Naive thymus-derived CD4-positive, alpha-beta T cell (primary cell): ENCODE data around the gene MRTFA. TPM values are rescaled to one million over a fixed set of nuclear protein-coding genes. Genes with fewer than 3 reads are reported as not detected.
"Not testable (repeated sequence)": the region's sequence is repeated elsewhere in the genome, so short reads cannot be mapped to it uniquely, and the experiment has no call there.

Experiments
- ATAC-seq: fragments of 150-1000 bp; cut with Tn5 transposase; 2 replicates; pipeline ENCODE4 v1.10.0; 2021; ENCODE audit warnings: mild to moderate bottlenecking, moderate library complexity
- CTCF ChIA-PET: fragments of 350-600 bp; sonication (Branson Sonifier 250); formaldehyde crosslinking; loops from one replicate; lab custom pipeline; 2021; ENCODE audit warnings: antibody characterized with exemption; lab: Charles Lee
- POLR2A ChIA-PET: fragments of 350-600 bp; sonication (Branson Sonifier 250); formaldehyde crosslinking; loops from one replicate; lab custom pipeline; 2021; ENCODE audit warnings: antibody characterized with exemption, inconsistent platforms; lab: Charles Lee
- DNase-seq, 9 donors: peaks; one replicate each; pipeline versions ENCODE4 v3.0.0 to v3.0.0-alpha.2; 2020 to 2022; ENCODE audit warnings: mixed read lengths in 1 of 9
- H3K27ac ChIP-seq: one replicate; pipeline ENCODE4 v1.7.0; 2013; ENCODE audit warnings: mild to moderate bottlenecking, low read depth, low read length, moderate library complexity
- H3K27me3 ChIP-seq, 2 donors: one replicate each; pipeline ENCODE4 v1.7.0; 2013; ENCODE audit warnings: low read length in 2 of 2, mild to moderate bottlenecking in 2 of 2, moderate library complexity in 2 of 2; ENCODE audit not compliant: control insufficient read depth in 2 of 2, insufficient read depth in 2 of 2
- H3K36me3 ChIP-seq, 3 experiments: 1 replicate in 2 of 3; 2 replicates in 1 of 3; pipeline ENCODE4 v1.7.0; 2013; ENCODE audit warnings: low read length in 3 of 3, mild to moderate bottlenecking in 3 of 3, moderate library complexity in 1 of 3; ENCODE audit not compliant: insufficient read depth in 3 of 3, control insufficient read depth in 2 of 3
- H3K4me1 ChIP-seq, 2 donors: one replicate each; pipeline ENCODE4 v1.7.0; 2013; ENCODE audit warnings: low read length in 2 of 2, mild to moderate bottlenecking in 2 of 2, moderate library complexity in 1 of 2; ENCODE audit not compliant: control insufficient read depth in 2 of 2, insufficient read depth in 2 of 2
- H3K4me3 ChIP-seq: 2 replicates; pipeline ENCODE4 v1.7.0; 2013; ENCODE audit warnings: mild to moderate bottlenecking, low read length
- H3K9me3 ChIP-seq, 3 experiments: 1 replicate in 2 of 3; 2 replicates in 1 of 3; pipeline ENCODE4 v1.7.0; 2013; ENCODE audit warnings: low read length in 3 of 3; ENCODE audit not compliant: control insufficient read depth in 2 of 3
- H3K27ac Mint-ChIP-seq, 9 donors: one replicate each; pipeline ENCODE4 v1.8.0; 2020 to 2022; ENCODE audit warnings: mixed read lengths in 9 of 9, mild to moderate bottlenecking in 8 of 9, moderate library complexity in 5 of 9, inconsistent platforms in 2 of 9
- H3K27me3 Mint-ChIP-seq, 5 donors: one replicate each; pipeline ENCODE4 v1.8.0; 2021 to 2022; ENCODE audit warnings: mixed read lengths in 5 of 5, mild to moderate bottlenecking in 1 of 5
- H3K36me3 Mint-ChIP-seq, 5 donors: one replicate each; pipeline ENCODE4 v1.8.0; 2020 to 2022; ENCODE audit warnings: mixed read lengths in 5 of 5, mild to moderate bottlenecking in 3 of 5, inconsistent platforms in 1 of 5
- H3K4me1 Mint-ChIP-seq, 7 donors: one replicate each; pipeline ENCODE4 v1.8.0; 2020 to 2022; ENCODE audit warnings: mixed read lengths in 7 of 7, mild to moderate bottlenecking in 3 of 7, inconsistent platforms in 1 of 7
- H3K4me3 Mint-ChIP-seq, 10 donors: one replicate each; pipeline ENCODE4 v1.8.0; 2020 to 2022; ENCODE audit warnings: mild to moderate bottlenecking in 10 of 10, mixed read lengths in 10 of 10, moderate library complexity in 6 of 10, inconsistent platforms in 2 of 10
- H3K9me3 Mint-ChIP-seq, 11 donors: one replicate each; pipeline ENCODE4 v1.8.0; 2020 to 2022; ENCODE audit warnings: mixed read lengths in 11 of 11, mild to moderate bottlenecking in 4 of 11, inconsistent platforms in 1 of 11, moderate library complexity in 1 of 11
- intact Hi-C, 2 donors: fragments of 100-400 bp; cut with micrococcal nuclease; formaldehyde crosslinking; loops; one replicate each; pipeline ENCODE4 v1.15.1; 2023
- polyA plus RNA-seq, 2 donors: library from polyadenylated mRNA; unstranded; fragments of 300-500 nt; fragmentation: Illumina TruSeq; gene quantifications; one replicate each; pipeline ENCODE4 v1.2.3, GENCODE V29; 2021
- total RNA-seq, 6 experiments: library from RNA in 5 of 6; stranded (reverse) in 5 of 6; gene quantifications; 1 replicate in 5 of 6; 2 replicates in 1 of 6; pipeline ENCODE4 v1.2.3 and lab custom pipeline; 2021 to 2026

The MRTFA gene
- total and polyA plus RNA-seq, 7 experiments from 2014 or later = 17.6 to 114 (median 81.5) TPM

DNA sequence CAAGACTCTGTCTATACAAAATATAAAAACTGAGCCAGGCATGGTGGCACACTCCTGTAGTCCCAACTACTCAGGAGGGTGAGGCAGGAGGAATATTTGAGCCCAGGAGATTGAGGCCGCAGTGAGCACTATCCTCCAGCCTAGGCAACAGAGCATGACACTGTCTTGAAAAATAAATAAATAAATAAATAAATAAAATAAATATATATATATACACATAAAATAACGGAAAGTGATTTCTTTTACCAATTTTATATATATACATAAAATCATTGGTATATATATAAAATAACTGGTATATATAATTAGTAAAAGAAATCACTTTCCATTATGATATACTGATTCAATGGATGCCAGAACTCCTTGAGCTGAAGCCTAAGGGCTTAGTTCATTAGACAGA, 91.8 kb downstream of the MRTFA start:
- H3K4me1 Mint-ChIP-seq = peaks cover 9 to 48% (median 31%) of the 10 kb centered on the region in 7 donors
- Histone ChIP-seq H3K27ac (no peak overlapping the region), H3K27me3 (no peaks in the 10 kb centered on the region), H3K36me3 (peaks cover 0 to 5% (median 2%) of the 10 kb centered on the region in 3 experiments), H3K9me3 (no peaks in the 10 kb centered on the region), H3K4me3 (no peak overlapping the region), H3K4me1 (no peaks in the 10 kb centered on the region)
- intact Hi-C loops = no loop called here
- no peak for ATAC-seq
- H3K36me3 Mint-ChIP-seq = peaks cover 11 to 32% (median 18%) of the 10 kb centered on the region in 5 donors
- peak overlapping the region in 1 of 9 donors; percentile 10 for H3K27ac Mint-ChIP-seq
- CTCF ChIA-PET = no interaction called here
- no peak overlapping the region for H3K4me3 Mint-ChIP-seq
- POLR2A ChIA-PET = no interaction called here
- no peaks in the 10 kb centered on the region for H3K9me3 Mint-ChIP-seq
- no peak for DNase-seq
- H3K27me3 Mint-ChIP-seq = no peaks in the 10 kb centered on the region

DNA sequence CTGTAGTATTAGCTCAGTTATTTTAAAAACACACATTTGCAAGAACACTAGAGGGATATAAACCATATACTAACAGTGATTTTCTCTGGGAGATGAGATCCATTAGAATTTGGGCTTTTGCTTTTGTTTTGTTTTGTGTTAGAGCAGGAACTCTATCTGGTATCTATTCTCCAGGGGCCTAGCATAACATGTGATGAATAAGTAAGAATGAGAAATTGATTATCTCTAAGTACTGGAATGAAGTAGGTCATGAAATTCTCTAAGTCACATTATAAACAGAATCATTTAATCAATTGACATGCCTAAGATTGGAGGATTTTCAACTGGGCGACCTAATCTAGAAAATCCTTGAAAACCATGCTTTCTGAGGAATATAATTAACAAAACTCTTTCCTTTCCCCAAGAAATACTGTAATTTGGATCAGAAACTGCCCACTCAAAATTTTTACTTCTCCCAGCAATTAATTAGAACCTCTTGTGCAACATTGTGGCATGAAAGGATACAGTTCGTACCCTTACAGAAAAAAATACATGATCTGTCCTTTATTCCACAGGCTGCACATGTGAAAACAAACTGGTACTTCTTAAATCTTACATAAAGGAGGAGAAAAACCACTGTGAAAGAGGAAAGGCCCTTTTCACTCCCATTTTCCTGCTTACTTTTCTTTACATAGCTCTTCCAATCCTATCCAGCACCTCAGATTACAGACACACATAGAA, 93.5 kb downstream of the MRTFA start:
- Histone ChIP-seq H3K27ac (no peak overlapping the region), H3K36me3 (peaks cover 0 to 2% (median 0%) of the 10 kb centered on the region in 3 experiments), H3K4me1 (no peaks in the 10 kb centered on the region), H3K4me3 (no peak overlapping the region), H3K27me3 (no peaks in the 10 kb centered on the region), H3K9me3 (no peaks in the 10 kb centered on the region)
- peaks cover 5 to 53% (median 31%) of the 10 kb centered on the region in 7 donors for H3K4me1 Mint-ChIP-seq
- ATAC-seq = no peak
- intact Hi-C loops = no loop called here
- no peaks in the 10 kb centered on the region for H3K9me3 Mint-ChIP-seq
- no peak overlapping the region for H3K4me3 Mint-ChIP-seq
- H3K27ac Mint-ChIP-seq = peak overlapping the region in 4 of 9 donors; percentile 3 to 69 (median 37)
- no peaks in the 10 kb centered on the region for H3K27me3 Mint-ChIP-seq
- peaks cover 11 to 22% (median 17%) of the 10 kb centered on the region in 5 donors for H3K36me3 Mint-ChIP-seq
- CTCF ChIA-PET = interaction anchor here (1.4 to 1.7 kb wide), 2 partner anchors 11 to 12 kb away, joined by 3 read pairs; no protein-coding TSS in a partner anchor
- POLR2A ChIA-PET = interaction anchor here (0.6 to 1.1 kb wide), 3 partner anchors 9 to 145 kb away, joined by 3 to 8 read pairs (median 3); no protein-coding TSS in a partner anchor
- no peak for DNase-seq

DNA sequence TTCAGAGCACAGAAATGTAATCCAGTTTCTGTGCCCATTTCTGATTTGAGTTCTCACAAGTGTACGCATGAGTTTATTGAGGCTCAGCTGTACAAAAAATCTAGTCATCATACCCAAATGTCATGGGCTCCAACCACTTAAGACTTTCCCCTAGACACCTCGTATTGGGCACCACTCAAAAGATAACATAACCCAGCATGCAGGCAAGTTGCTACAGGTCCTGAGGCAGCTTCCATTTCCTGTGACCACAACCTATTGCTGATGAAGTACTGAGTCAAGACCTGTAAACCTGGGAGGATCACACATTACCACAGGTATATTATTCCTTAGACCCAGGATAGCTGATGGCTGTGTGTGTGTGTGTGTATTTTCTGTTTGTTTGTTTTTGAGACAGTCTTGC, 95.2 kb downstream of the MRTFA start:
- ATAC-seq (no peak), DNase-seq (no peak)
- Histone ChIP-seq H3K27me3 (no peaks in the 10 kb centered on the region), H3K4me1 (no peaks in the 10 kb centered on the region), H3K27ac (no peak overlapping the region), H3K4me3 (no peak overlapping the region), H3K36me3 (no peaks in the 10 kb centered on the region), H3K9me3 (no peaks in the 10 kb centered on the region)
- intact Hi-C loops = no loop called here
- ChIA-PET CTCF (interaction anchor here (1.3 to 1.4 kb wide), 2 partner anchors 10 to 16 kb away, joined by 3 to 4 read pairs; no protein-coding TSS in a partner anchor), POLR2A (interaction anchor here (0.6 to 2.2 kb wide), 3 partner anchors 10 to 95 kb away, joined by 3 to 9 read pairs (median 3); partner anchors contain the start of gene MRTFA)
- H3K27me3 Mint-ChIP-seq = no peaks in the 10 kb centered on the region
- no peaks in the 10 kb centered on the region for H3K9me3 Mint-ChIP-seq
- peak overlapping the region in 2 of 9 donors; percentile 5 to 52 for H3K27ac Mint-ChIP-seq
- H3K4me3 Mint-ChIP-seq = no peak overlapping the region
- H3K36me3 Mint-ChIP-seq = peaks cover 4 to 9% (median 9%) of the 10 kb centered on the region in 5 donors
- peaks cover 5 to 50% (median 29%) of the 10 kb centered on the region in 7 donors for H3K4me1 Mint-ChIP-seq

DNA sequence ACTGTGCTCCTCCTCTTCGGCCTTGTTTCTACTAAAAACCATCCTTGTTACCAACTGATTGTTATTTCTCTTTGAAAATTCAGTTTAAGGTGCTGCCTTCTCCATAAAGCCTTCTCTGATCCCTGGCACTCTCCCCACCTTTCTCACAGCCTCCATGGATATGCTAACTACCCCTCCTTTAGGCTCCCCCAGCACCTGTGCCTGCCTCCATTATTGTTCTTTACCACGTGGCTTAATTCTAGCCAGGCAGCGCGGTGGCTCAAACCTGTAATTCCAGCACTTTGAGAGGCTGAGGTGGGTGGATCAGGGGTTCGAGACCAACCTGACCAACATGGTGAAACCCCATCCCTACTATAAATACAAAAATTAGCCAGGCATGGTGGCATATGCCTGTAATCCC, 96.3 kb downstream of the MRTFA start:
- intact Hi-C loops = no loop called here
- Histone ChIP-seq H3K36me3 (no peaks in the 10 kb centered on the region), H3K4me1 (peaks cover 0 to 2% of the 10 kb centered on the region in 2 donors), H3K9me3 (no peaks in the 10 kb centered on the region), H3K27ac (no peak overlapping the region), H3K27me3 (no peaks in the 10 kb centered on the region), H3K4me3 (no peak overlapping the region)
- Mint-ChIP-seq H3K27me3 (no peaks in the 10 kb centered on the region), H3K4me3 (no peak overlapping the region), H3K4me1 (peaks cover 5 to 51% (median 30%) of the 10 kb centered on the region in 7 donors), H3K27ac (peak overlapping the region in 7 of 9 donors; percentile 14 to 86 (median 52)), H3K9me3 (no peaks in the 10 kb centered on the region), H3K36me3 (peaks cover 0 to 7% (median 4%) of the 10 kb centered on the region in 5 donors)
- no peak for DNase-seq
- ChIA-PET POLR2A (interaction anchor here (2.2 kb wide), 1 partner anchor 8 kb away, joined by 9 read pairs; no protein-coding TSS in a partner anchor), CTCF (no interaction called here)
- no peak for ATAC-seq

GRCh38 chr22:40536149-40536548, 100.4 kb downstream of the MRTFA start:
- H3K9me3 Mint-ChIP-seq, POLR2A ChIA-PET, H3K36me3 ChIP-seq, ATAC-seq, H3K27me3 ChIP-seq, intact Hi-C loops, DNase-seq, H3K9me3 ChIP-seq, H3K4me3 Mint-ChIP-seq, H3K4me3 ChIP-seq, CTCF ChIA-PET, H3K27ac ChIP-seq, H3K36me3 Mint-ChIP-seq, H3K27me3 Mint-ChIP-seq: not testable (repeated sequence)
- H3K4me1 Mint-ChIP-seq = peaks cover 34 to 62% (median 52%) of the 10 kb centered on the region in 7 donors
- peaks cover 22 to 36% of the 10 kb centered on the region in 2 donors for H3K4me1 ChIP-seq
- peak overlapping the region in 3 of 9 donors; percentile 84 to 90 (median 88) for H3K27ac Mint-ChIP-seq

DNA sequence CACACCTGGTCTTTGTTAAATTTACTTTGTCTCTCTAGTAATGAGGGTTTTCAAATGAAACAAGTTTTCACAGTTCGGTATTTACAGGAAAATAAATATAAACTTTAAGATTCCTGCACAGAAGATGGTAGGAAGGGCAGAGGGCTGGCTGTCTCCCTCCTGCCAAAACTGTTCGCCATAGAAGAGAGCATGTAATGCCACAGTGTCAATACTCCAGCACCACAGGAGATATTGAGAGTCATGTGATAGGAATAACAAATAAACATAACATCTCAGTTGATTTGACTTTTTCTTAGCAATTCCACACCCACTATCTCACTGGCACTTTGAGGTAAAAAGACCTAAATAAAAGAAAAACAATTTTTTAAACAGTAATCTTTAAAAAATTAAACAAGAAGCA, 100.9 kb downstream of the MRTFA start:
- Histone ChIP-seq H3K4me1 (peaks cover 25 to 36% of the 10 kb centered on the region in 2 donors), H3K36me3 (no peaks in the 10 kb centered on the region), H3K9me3 (no peaks in the 10 kb centered on the region), H3K27me3 (no peaks in the 10 kb centered on the region), H3K4me3 (no peak overlapping the region), H3K27ac (peak overlapping the region; percentile 18)
- peaks cover 39 to 62% (median 52%) of the 10 kb centered on the region in 7 donors for H3K4me1 Mint-ChIP-seq
- ATAC-seq = no peak
- intact Hi-C loops = no loop called here
- H3K9me3 Mint-ChIP-seq = no peaks in the 10 kb centered on the region
- peak overlapping the region in 7 of 10 donors; percentile 9 to 96 (median 53) for H3K4me3 Mint-ChIP-seq
- no peak for DNase-seq
- ChIA-PET CTCF (interaction anchor here (6.7 kb wide), 1 partner anchor 109 kb away, joined by 62 read pairs; no protein-coding TSS in a partner anchor), POLR2A (interaction anchor here (1.0 to 1.3 kb wide), 2 partner anchors 15 to 101 kb away, joined by 3 to 4 read pairs; partner anchors contain the start of gene MRTFA)
- H3K27me3 Mint-ChIP-seq = no peaks in the 10 kb centered on the region
- H3K36me3 Mint-ChIP-seq = peaks cover 0 to 4% (median 0%) of the 10 kb centered on the region in 5 donors
- H3K27ac Mint-ChIP-seq = peak overlapping the region; percentile 75 to 96 (median 88)
